Neural progenitor cell (in vitro differentiated cells): ENCODE data around the gene CDH23.

Source experiments
- EZH2 ChIP-seq: fragments of 200-600 bp; sonication (generic); IDR thresholded peaks from 2 replicates; pipeline ENCODE4 v1.6.1; 2017; ENCODE audit warnings: antibody characterized with exemption, mild to moderate bottlenecking, moderate library complexity
- TF ChIP-seq, protein P1 (sequence below): fragments of 200-600 bp; sonication (generic); IDR thresholded peaks from 2 replicates; pipeline ENCODE4 v1.5.1; 2017; ENCODE audit warnings: antibody characterized with exemption, mild to moderate bottlenecking

- no peak for TF ChIP-seq EZH2
- TF ChIP-seq, protein P1, sequence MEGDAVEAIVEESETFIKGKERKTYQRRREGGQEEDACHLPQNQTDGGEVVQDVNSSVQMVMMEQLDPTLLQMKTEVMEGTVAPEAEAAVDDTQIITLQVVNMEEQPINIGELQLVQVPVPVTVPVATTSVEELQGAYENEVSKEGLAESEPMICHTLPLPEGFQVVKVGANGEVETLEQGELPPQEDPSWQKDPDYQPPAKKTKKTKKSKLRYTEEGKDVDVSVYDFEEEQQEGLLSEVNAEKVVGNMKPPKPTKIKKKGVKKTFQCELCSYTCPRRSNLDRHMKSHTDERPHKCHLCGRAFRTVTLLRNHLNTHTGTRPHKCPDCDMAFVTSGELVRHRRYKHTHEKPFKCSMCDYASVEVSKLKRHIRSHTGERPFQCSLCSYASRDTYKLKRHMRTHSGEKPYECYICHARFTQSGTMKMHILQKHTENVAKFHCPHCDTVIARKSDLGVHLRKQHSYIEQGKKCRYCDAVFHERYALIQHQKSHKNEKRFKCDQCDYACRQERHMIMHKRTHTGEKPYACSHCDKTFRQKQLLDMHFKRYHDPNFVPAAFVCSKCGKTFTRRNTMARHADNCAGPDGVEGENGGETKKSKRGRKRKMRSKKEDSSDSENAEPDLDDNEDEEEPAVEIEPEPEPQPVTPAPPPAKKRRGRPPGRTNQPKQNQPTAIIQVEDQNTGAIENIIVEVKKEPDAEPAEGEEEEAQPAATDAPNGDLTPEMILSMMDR, result no peak
These were observed 365.6 kb downstream of the CDH23 start for GRCh38 chr10:71762324-71762723.
